Urinary bladder (tissue), 4 donors: ENCODE measurements around the gene BMP10. TPM values are rescaled to one million over a fixed set of nuclear protein-coding genes. Genes with fewer than 3 reads are reported as not detected.

Experiments used
- DNase-seq: peaks from one replicate; pipeline ENCODE4 v3.0.0-alpha.2; 2015; ENCODE audit errors: extremely low spot score
- H3K27ac ChIP-seq: one replicate; pipeline ENCODE4 v1.5.1; 2013; ENCODE audit warnings: low read depth, mild to moderate bottlenecking, moderate library complexity
- H3K36me3 ChIP-seq: one replicate; pipeline ENCODE4 v1.6.1; 2013; ENCODE audit warnings: mild to moderate bottlenecking, moderate library complexity; ENCODE audit not compliant: insufficient read depth
- H3K4me1 ChIP-seq: one replicate; pipeline ENCODE4 v1.6.1; 2013; ENCODE audit warnings: mild to moderate bottlenecking, moderate library complexity; ENCODE audit not compliant: insufficient read depth
- H3K4me3 ChIP-seq: one replicate; pipeline ENCODE4 v1.5.1; 2013; ENCODE audit warnings: low read depth, low read length
- WGBS: extraction: QIAGEN DNeasy Blood & Tissue Kit; methylation state at CpG from one replicate; pipeline ENCODE4 v1.1.7; 2013; 5-methylcytosine and 5-hydroxymethylcytosine counted together
- polyA plus RNA-seq: library from polyadenylated mRNA; stranded (reverse); fragments of 200-250 nt; gene quantifications from one replicate; pipeline ENCODE4 v1.2.3, GENCODE V29; 2013
- total RNA-seq: library from RNA; depleted of rRNA; stranded (reverse); fragments of >200 nt; gene quantifications from one replicate; pipeline ENCODE4 v1.2.3, GENCODE V29; 2014
- donor health status: healthy with polysubstance abuse.
- donor health status: healthy.

Gene BMP10
- total RNA-seq, result not detected
- polyA plus RNA-seq, result not detected

GRCh38 chr2:68871159-68871764 is at the start of gene BMP10:
Gene BMP10, minus strand, starts transcription at chr2:68871397. Its CDS starts 39 bp downstream, at chr2:68871358.
- Histone ChIP-seq H3K4me1 (no peaks in the 10 kb centered on the region), H3K36me3 (no peaks in the 10 kb centered on the region), H3K27ac (no peak within 1 kb of the TSS), H3K4me3 (no peak within 1 kb of the TSS)
- WGBS, result 68% methylated on average over 6 of the region's 6 CpGs
- no peak for DNase-seq

- no peaks in the 10 kb centered on the region for H3K4me1 ChIP-seq
- 80% methylated on average over 6 of the region's 6 CpGs for WGBS
- H3K4me3 ChIP-seq, result no peak overlapping the region
- DNase-seq, result no peak
- H3K27ac ChIP-seq, result no peak overlapping the region
- H3K36me3 ChIP-seq, result no peaks in the 10 kb centered on the region
Measured at GRCh38 chr2:68920481-68921170, 49.4 kb upstream of the BMP10 start.

GRCh38 chr2:68918497-68918896 is 47.3 kb upstream of the BMP10 start:
- H3K4me1 ChIP-seq, result no peaks in the 10 kb centered on the region
- no peaks in the 10 kb centered on the region for H3K36me3 ChIP-seq
- WGBS, result 89% methylated on average over 7 of the region's 7 CpGs
- H3K4me3 ChIP-seq, result no peak overlapping the region
- no peak for DNase-seq
- H3K27ac ChIP-seq, result no peak overlapping the region

- H3K4me3 ChIP-seq, result no peak overlapping the region
- 71% methylated on average over 3 of the region's 3 CpGs for WGBS
- no peak for DNase-seq
- no peaks in the 10 kb centered on the region for H3K4me1 ChIP-seq
- H3K36me3 ChIP-seq, result no peaks in the 10 kb centered on the region
- H3K27ac ChIP-seq, result no peak overlapping the region
Measured at GRCh38 chr2:68917034-68917718, 46.0 kb upstream of the BMP10 start.

- DNase-seq, result no peak
Measured at GRCh38 chr2:68916226-68916625, 45.0 kb upstream of the BMP10 start.

DNA sequence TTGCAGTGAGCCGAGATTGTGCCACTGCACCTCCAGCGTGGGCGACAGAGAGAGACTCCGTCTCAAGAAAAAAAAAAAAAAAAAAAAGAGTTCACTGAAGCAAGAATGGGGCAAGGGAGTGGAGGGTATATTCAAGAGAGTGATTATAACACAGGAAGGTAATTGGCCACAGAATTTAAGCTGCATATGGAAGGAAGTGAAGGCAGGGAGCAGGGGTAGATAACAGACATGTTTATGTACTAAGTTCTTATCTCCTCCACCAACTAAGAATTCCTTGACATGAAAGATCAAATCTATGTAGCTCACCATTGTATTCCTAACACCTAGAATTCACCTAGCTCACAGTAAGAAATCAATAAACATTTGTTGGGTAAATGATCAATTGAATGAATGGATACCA is 44.2 kb upstream of the BMP10 start:
- Histone ChIP-seq H3K36me3 (no peaks in the 10 kb centered on the region), H3K4me3 (no peak overlapping the region), H3K27ac (no peak overlapping the region), H3K4me1 (no peaks in the 10 kb centered on the region)
- DNase-seq, result no peak
- whole genome bisulfite sequencing, result 96% methylated on average over 4 of the region's 4 CpGs

More at GRCh38 chr2:68916226-68916625, 45.0 kb upstream of the BMP10 start:
- no peak overlapping the region for H3K4me3 ChIP-seq
- WGBS, result 39% methylated on average over 1 of the region's 1 CpG
- no peaks in the 10 kb centered on the region for H3K36me3 ChIP-seq
- H3K4me1 ChIP-seq, result no peaks in the 10 kb centered on the region
- no peak overlapping the region for H3K27ac ChIP-seq

GRCh38 chr2:68913359-68913758 is 42.2 kb upstream of the BMP10 start:
- no peak for DNase-seq
- Histone ChIP-seq H3K27ac (no peak overlapping the region), H3K36me3 (no peaks in the 10 kb centered on the region), H3K4me1 (no peaks in the 10 kb centered on the region), H3K4me3 (no peak overlapping the region)
- 90% methylated on average over 3 of the region's 3 CpGs for WGBS

- Histone ChIP-seq H3K36me3 (no peaks in the 10 kb centered on the region), H3K4me3 (no peak overlapping the region), H3K27ac (no peak overlapping the region), H3K4me1 (no peaks in the 10 kb centered on the region)
- 31% methylated on average over 2 of the region's 2 CpGs for WGBS
- DNase-seq, result no peak
Measured at GRCh38 chr2:68912732-68913131, 41.5 kb upstream of the BMP10 start.

DNA sequence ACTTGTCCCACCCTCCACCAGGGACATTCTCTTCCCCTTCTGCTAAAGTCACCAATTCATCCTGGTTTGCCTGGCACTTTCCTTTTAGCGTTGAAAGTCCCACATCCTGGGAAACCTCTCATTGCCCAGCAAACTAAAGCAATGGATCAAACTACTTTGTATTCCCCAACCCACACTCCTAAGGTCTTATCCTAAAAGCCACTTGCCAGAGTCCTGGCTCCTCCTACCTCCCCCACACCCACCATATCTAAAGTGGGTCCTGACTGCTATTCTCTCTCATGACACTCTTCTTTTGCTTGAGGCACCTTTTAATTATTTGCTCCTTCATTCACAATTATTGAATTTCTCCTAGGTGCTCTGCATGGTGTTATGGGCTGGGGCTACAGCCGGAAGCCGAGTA is 40.9 kb upstream of the BMP10 start:
- Histone ChIP-seq H3K27ac (no peak overlapping the region), H3K36me3 (no peaks in the 10 kb centered on the region), H3K4me1 (no peaks in the 10 kb centered on the region), H3K4me3 (no peak overlapping the region)
- no peak for DNase-seq
- 94% methylated on average over 3 of the region's 3 CpGs for WGBS

DNA sequence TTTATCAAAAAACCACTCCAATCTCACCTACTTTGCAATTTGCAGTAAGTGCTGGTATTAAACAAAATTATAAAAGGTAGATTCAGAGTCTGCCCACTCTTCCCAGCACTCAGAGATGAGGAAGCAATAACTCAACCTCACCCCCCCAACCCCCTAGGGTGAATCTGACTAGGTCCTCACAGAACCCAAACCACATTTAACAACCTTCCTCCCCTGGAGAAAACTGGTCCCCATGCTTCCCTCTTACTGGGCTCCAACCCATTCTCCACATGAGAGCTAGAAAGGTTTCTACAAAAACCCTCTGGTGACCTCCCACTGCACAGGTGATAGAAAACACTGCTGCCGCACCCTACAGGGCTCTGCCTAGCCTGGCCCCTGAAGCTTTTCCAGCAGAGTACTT is 40.5 kb upstream of the BMP10 start:
- 96% methylated on average over 1 of the region's 1 CpG for WGBS
- DNase-seq, result no peak
- Histone ChIP-seq H3K27ac (no peak overlapping the region), H3K4me3 (no peak overlapping the region), H3K36me3 (no peaks in the 10 kb centered on the region), H3K4me1 (no peaks in the 10 kb centered on the region)

DNA sequence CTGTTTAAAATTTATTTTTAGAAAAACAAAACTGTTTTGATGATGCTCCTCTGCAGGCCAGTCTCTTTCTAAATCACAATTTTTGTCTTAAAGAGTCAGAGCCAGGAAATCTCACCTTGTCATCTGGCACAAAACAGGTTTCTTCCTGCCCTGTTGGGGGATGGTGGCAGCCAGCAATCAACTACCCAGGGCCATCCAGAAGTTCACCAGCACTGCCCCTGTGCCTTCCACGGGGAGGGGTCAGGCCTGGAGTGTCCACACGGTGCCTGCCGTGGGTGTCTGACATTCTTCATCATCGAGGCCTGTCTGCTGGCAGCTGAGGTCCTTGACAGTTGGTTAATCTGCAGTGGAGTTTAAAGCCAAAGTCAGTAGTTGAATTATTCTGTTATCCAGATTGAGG is 40.0 kb upstream of the BMP10 start:
- no peaks in the 10 kb centered on the region for H3K36me3 ChIP-seq
- no peak for DNase-seq
- 61% methylated on average over 4 of the region's 4 CpGs for WGBS

GRCh38 chr2:68909793-68910674 is 38.8 kb upstream of the BMP10 start:
- Histone ChIP-seq H3K4me3 (no peak overlapping the region), H3K27ac (no peak overlapping the region), H3K36me3 (no peaks in the 10 kb centered on the region), H3K4me1 (no peaks in the 10 kb centered on the region)
- DNase-seq, result peak; percentile 60
- WGBS, result 73% methylated on average over 3 of the region's 3 CpGs

More for the DNA sequence above, 40.0 kb upstream of the BMP10 start:
- no peak overlapping the region for H3K4me3 ChIP-seq
- no peaks in the 10 kb centered on the region for H3K4me1 ChIP-seq
- H3K27ac ChIP-seq, result no peak overlapping the region

- H3K4me3 ChIP-seq, result no peak overlapping the region
- DNase-seq, result no peak
- 47% methylated on average over 5 of the region's 5 CpGs for WGBS
- no peaks in the 10 kb centered on the region for H3K36me3 ChIP-seq
- H3K4me1 ChIP-seq, result no peaks in the 10 kb centered on the region
- no peak overlapping the region for H3K27ac ChIP-seq
Measured at GRCh38 chr2:68908392-68908970, 37.3 kb upstream of the BMP10 start.
